DMS53 treated with DMSO at 0.1 percent for 48 hours (cell line): ENCODE measurements around the gene GTF2F2.

Experiments used
- DNase-seq: peaks from one replicate; lab custom pipeline; 2025; ENCODE audit not compliant: unreplicated experiment; lab: John Stamatoyannopoulos, UW

Gene GTF2F2

DNA sequence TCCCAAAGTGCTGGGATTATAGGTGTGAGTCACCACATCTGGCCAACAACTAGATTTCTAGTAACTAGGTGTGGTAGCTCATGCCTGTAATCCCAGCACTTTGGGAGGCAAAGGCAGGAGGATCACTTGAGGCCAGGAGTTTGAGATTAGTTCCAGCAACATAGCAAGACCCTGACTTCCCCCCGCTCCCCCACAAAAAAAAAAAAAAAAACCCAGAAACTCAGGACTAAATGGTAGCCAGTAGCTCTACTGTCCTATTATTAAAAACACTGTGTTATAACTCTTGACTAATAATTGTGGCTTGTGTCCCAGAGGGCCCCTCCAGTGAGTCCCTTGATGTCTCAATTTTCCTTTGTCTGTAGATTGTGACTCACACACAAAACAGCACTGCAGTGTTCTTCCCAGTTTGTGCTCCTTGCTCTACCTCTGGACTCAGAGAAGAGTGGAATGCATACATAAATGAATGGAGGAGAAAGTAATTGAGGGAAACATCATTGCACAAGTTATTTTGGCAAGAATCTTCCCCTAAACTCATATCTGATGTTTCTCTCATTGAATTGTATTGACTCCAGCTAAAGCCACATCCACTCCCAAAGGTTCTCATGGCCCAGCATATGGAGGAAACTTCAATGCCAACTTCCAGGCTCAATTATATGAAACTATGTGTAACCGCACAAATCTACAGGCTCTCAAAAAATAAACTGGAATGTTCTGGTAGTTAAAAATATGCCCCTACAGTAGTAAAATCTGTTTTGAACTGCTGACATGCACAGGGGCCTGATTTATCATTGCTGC is 211.9 kb downstream of the GTF2F2 start:
- DNase-seq, result peak; percentile 27

GRCh38 chr13:45332831-45333219 is 212.5 kb downstream of the GTF2F2 start:
- no peak for DNase-seq

GRCh38 chr13:45333251-45333976 is 213.1 kb downstream of the GTF2F2 start:
- no peak for DNase-seq
